ENCODE results near the gene RAF1. TPM values are rescaled to one million over a fixed set of nuclear protein-coding genes. Genes with fewer than 3 reads are reported as not detected.

RAF1 gene
- total RNA-seq, 3 donors from 2014 or later (not counting 1 experiment from before 2014, with no cell fraction given) = 142 to 168 (median 156) TPM

GRCh38 chr3:12656850-12657249, 7.1 kb downstream of the RAF1 start:
- H3K27ac Mint-ChIP-seq = peak overlapping the region; percentile 33 to 47

GRCh38 chr3:12656193-12656592, 7.7 kb downstream of the RAF1 start:
- peaks cover 9% of the 10 kb centered on the region for H3K4me1 ChIP-seq (ENCODE audit: control insufficient read depth, insufficient read depth, low read length)
- H3K4me3 Mint-ChIP-seq = no peak overlapping the region
- no peaks in the 10 kb centered on the region for H3K36me3 ChIP-seq (ENCODE audit: control insufficient read depth, insufficient read depth, low read length)
- TF ChIP-seq CTCF (IDR thresholded peaks at IDR 0.05) = no peak
- H3K4me3 ChIP-seq (ENCODE audit: low read length) = no peak overlapping the region
- H3K9me3 Mint-ChIP-seq = no peaks in the 10 kb centered on the region
- intact Hi-C loops (cut with micrococcal nuclease) = no loop called here
- H3K27ac ChIP-seq (ENCODE audit: low read length) = no peak overlapping the region
- H3K9me3 ChIP-seq (ENCODE audit: control insufficient read depth, insufficient read depth, low read length) = no peaks in the 10 kb centered on the region
- ATAC-seq = no peak
- H3K4me1 Mint-ChIP-seq = peaks cover 47 to 59% of the 10 kb centered on the region in 2 donors
- peak overlapping the region; percentile 33 to 47 for H3K27ac Mint-ChIP-seq
- no peak for DNase-seq
- H3K36me3 Mint-ChIP-seq = no peaks in the 10 kb centered on the region
- H3K27me3 ChIP-seq (ENCODE audit: control insufficient read depth, insufficient read depth, low read length) = no peaks in the 10 kb centered on the region
- no peaks in the 10 kb centered on the region for H3K27me3 Mint-ChIP-seq (ENCODE audit: low read depth in 2 of 2)

More at GRCh38 chr3:12656850-12657249, 7.1 kb downstream of the RAF1 start:
- Mint-ChIP-seq H3K27me3 (ENCODE audit: low read depth in 2 of 2) (no peaks in the 10 kb centered on the region), H3K4me1 (peaks cover 43 to 54% of the 10 kb centered on the region in 2 donors), H3K9me3 (no peaks in the 10 kb centered on the region), H3K4me3 (no peak overlapping the region), H3K36me3 (no peaks in the 10 kb centered on the region)
- H3K27ac ChIP-seq (ENCODE audit: low read length) = no peak overlapping the region
- peaks cover 16% of the 10 kb centered on the region for H3K4me1 ChIP-seq (ENCODE audit: control insufficient read depth, insufficient read depth, low read length)
- DNase-seq = no peak
- H3K4me3 ChIP-seq (ENCODE audit: low read length) = no peak overlapping the region
- no peak for TF ChIP-seq CTCF (IDR thresholded peaks at IDR 0.05)
- H3K36me3 ChIP-seq (ENCODE audit: control insufficient read depth, insufficient read depth, low read length) = no peaks in the 10 kb centered on the region
- intact Hi-C loops (cut with micrococcal nuclease) = no loop called here
- H3K27me3 ChIP-seq (ENCODE audit: control insufficient read depth, insufficient read depth, low read length) = no peaks in the 10 kb centered on the region
- 96% methylated on average over 6 of the region's 6 CpGs for WGBS (ENCODE audit: insufficient coverage)
- ATAC-seq = no peak
- no peaks in the 10 kb centered on the region for H3K9me3 ChIP-seq (ENCODE audit: control insufficient read depth, insufficient read depth, low read length)

- Histone ChIP-seq H3K27me3 (ENCODE audit: control insufficient read depth, insufficient read depth, low read length) (no peaks in the 10 kb centered on the region), H3K9me3 (ENCODE audit: control insufficient read depth, insufficient read depth, low read length) (no peaks in the 10 kb centered on the region), H3K27ac (ENCODE audit: low read length) (no peak overlapping the region), H3K36me3 (ENCODE audit: control insufficient read depth, insufficient read depth, low read length) (no peaks in the 10 kb centered on the region), H3K4me1 (ENCODE audit: control insufficient read depth, insufficient read depth, low read length) (peaks cover 7% of the 10 kb centered on the region), H3K4me3 (ENCODE audit: low read length) (no peak overlapping the region)
- Mint-ChIP-seq H3K27ac (peak overlapping the region; percentile 33 to 47), H3K9me3 (no peaks in the 10 kb centered on the region), H3K4me3 (no peak overlapping the region), H3K4me1 (peaks cover 48 to 63% of the 10 kb centered on the region in 2 donors), H3K27me3 (ENCODE audit: low read depth in 2 of 2) (no peaks in the 10 kb centered on the region), H3K36me3 (no peaks in the 10 kb centered on the region)
- 100% methylated on average over 2 of the region's 4 CpGs for whole genome bisulfite sequencing (ENCODE audit: insufficient coverage)
- DNase-seq (no peak), ATAC-seq (no peak)
- no peak for TF ChIP-seq CTCF (IDR thresholded peaks at IDR 0.05)
- intact Hi-C loops (cut with micrococcal nuclease) = no loop called here
These were observed 8.2 kb downstream of the RAF1 start for GRCh38 chr3:12655701-12656100.

- no peak for TF ChIP-seq CTCF (IDR thresholded peaks at IDR 0.05)
- Histone ChIP-seq H3K27me3 (ENCODE audit: control insufficient read depth, insufficient read depth, low read length) (no peaks in the 10 kb centered on the region), H3K36me3 (ENCODE audit: control insufficient read depth, insufficient read depth, low read length) (no peaks in the 10 kb centered on the region), H3K9me3 (ENCODE audit: control insufficient read depth, insufficient read depth, low read length) (no peaks in the 10 kb centered on the region), H3K4me3 (ENCODE audit: low read length) (no peak overlapping the region), H3K4me1 (ENCODE audit: control insufficient read depth, insufficient read depth, low read length) (peaks cover 7% of the 10 kb centered on the region), H3K27ac (ENCODE audit: low read length) (no peak overlapping the region)
- Mint-ChIP-seq H3K36me3 (no peaks in the 10 kb centered on the region), H3K4me1 (peaks cover 43 to 54% of the 10 kb centered on the region in 2 donors), H3K27me3 (ENCODE audit: low read depth in 2 of 2) (no peaks in the 10 kb centered on the region), H3K27ac (peak overlapping the region in 1 of 2 donors; percentile 42), H3K9me3 (no peaks in the 10 kb centered on the region), H3K4me3 (no peak overlapping the region)
- DNase-seq = no peak
- WGBS (ENCODE audit: insufficient coverage) = 93% methylated on average over 4 of the region's 4 CpGs
- no peak for ATAC-seq
- intact Hi-C loops (cut with micrococcal nuclease) = no loop called here
These were observed 10.2 kb downstream of the RAF1 start for GRCh38 chr3:12653747-12654146.

Measured in natural killer cell (primary cell).